Measurements from ENCODE around the gene ACSM6. TPM values are rescaled to one million over a fixed set of nuclear protein-coding genes. Genes with fewer than 3 reads are reported as not detected.
"Not testable (repeated sequence)": the region's sequence is repeated elsewhere in the genome, so short reads cannot be mapped to it uniquely, and the experiment has no call there.

The ACSM6 gene
- total RNA-seq, 1 donor from 2014 or later = not detected

DNA sequence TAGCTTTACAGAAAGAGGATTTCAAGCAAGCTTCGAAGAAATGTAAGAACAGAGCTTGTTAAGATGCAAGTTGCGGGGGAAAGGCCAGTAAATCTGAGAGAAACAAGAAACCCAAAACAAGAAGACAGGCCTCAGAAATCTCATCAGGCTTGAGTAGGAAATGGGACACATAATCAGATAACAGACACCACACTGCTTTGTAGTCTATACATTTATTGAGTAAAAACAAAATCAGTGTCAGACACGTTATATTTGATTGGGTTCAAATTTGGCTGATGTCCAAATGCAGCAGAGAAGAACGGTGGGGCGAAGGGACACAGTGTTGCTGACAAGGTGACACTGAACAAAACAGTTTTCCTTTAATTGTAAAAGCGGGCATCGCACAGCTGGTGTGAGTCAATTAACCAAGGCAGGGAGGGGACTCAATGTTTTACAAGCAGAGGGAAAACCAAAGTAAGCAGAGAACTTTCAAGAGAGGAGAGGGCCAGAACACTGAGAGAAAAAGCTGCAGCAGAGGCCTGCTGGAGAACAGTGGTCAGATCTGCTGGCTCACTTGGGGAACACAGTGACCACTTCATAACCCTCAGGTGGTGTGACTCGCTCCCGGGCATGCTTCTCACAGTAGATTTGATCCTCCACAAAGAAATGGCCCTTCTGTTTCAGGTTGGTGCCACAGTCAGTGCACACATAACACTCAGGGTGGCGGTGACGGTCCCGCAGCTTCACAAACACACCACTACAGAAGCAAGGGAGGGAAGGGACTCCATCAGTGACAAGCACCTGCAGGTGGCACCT is 43.5 kb downstream of the ACSM6 start:
- no peak for DNase-seq (ENCODE audit: low read depth)
- TF ChIP-seq, protein P1, sequence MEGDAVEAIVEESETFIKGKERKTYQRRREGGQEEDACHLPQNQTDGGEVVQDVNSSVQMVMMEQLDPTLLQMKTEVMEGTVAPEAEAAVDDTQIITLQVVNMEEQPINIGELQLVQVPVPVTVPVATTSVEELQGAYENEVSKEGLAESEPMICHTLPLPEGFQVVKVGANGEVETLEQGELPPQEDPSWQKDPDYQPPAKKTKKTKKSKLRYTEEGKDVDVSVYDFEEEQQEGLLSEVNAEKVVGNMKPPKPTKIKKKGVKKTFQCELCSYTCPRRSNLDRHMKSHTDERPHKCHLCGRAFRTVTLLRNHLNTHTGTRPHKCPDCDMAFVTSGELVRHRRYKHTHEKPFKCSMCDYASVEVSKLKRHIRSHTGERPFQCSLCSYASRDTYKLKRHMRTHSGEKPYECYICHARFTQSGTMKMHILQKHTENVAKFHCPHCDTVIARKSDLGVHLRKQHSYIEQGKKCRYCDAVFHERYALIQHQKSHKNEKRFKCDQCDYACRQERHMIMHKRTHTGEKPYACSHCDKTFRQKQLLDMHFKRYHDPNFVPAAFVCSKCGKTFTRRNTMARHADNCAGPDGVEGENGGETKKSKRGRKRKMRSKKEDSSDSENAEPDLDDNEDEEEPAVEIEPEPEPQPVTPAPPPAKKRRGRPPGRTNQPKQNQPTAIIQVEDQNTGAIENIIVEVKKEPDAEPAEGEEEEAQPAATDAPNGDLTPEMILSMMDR (conservative IDR thresholded peaks at IDR 0.05; ENCODE audit: low read depth, low read length) = no peak

DNA sequence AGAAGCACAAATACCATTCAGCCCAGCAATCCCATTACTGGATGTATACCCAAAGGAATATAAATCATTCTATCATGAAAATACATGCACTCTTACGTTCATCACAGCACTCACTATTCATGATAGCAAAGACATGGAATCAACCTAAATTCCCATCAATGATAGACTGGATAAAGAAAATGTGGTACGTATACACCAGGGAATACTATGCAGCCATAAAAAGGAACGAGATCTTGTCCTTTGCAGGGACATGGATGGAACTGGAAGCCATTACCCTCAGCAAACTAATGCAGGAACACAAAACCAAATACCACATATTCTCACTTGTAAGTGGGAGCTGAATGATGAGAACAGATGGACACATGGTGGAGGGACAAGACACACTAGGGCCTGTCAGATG is 46.1 kb downstream of the ACSM6 start:
- not testable (repeated sequence) for H3K4me3 ChIP-seq (ENCODE audit: low read depth, low read length); DNase-seq (ENCODE audit: low read depth)

More for the DNA sequence above, 43.5 kb downstream of the ACSM6 start:
- H3K4me3 ChIP-seq (ENCODE audit: low read depth, low read length) = no peak overlapping the region

DNA sequence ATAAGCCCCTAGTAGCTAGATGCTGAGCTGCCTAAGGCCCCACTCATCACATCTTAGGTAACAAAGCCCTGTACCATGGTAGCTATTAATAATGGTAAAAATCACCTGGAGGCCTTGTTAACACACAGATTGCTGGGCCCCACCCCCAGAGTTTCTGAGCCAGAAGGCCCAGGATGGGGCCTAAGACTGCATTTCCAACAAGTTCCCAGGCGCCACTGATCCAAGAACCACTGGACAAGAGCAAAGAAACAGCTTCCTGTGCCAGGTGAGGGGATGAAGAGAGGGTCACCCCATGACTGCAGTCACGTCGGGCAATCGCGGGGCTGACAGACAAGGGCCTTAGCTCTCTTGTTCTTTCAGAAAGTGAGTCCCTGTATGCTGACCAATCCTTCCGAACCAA is 46.8 kb downstream of the ACSM6 start:
- TF ChIP-seq, protein P1 (conservative IDR thresholded peaks at IDR 0.05; ENCODE audit: low read depth, low read length) = no peak
- H3K4me3 ChIP-seq (ENCODE audit: low read depth, low read length) = no peak overlapping the region
- DNase-seq (ENCODE audit: low read depth) = no peak

DNA sequence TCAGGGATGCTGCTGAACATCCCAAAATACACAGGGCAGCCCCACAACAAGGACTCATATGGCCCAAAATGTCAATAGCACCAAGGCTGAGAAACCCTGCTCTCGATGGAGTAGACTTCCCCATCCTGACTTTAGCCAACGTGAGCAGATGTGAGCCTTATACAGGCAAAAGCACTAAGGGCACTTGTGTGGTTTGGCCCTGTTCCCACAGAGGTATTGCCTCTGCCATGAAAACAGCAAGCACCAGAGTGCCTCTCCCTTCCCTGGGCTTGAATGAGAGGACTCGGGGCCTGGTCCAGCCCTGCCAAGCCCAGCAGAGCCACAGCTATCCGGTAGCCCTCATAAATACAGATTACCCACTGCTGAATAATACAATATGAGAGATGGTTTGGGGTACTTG is 47.5 kb downstream of the ACSM6 start:
- TF ChIP-seq, protein P1 (conservative IDR thresholded peaks at IDR 0.05; ENCODE audit: low read depth, low read length) = no peak
- no peak overlapping the region for H3K4me3 ChIP-seq (ENCODE audit: low read depth, low read length)
- DNase-seq (ENCODE audit: low read depth) = no peak

DNA sequence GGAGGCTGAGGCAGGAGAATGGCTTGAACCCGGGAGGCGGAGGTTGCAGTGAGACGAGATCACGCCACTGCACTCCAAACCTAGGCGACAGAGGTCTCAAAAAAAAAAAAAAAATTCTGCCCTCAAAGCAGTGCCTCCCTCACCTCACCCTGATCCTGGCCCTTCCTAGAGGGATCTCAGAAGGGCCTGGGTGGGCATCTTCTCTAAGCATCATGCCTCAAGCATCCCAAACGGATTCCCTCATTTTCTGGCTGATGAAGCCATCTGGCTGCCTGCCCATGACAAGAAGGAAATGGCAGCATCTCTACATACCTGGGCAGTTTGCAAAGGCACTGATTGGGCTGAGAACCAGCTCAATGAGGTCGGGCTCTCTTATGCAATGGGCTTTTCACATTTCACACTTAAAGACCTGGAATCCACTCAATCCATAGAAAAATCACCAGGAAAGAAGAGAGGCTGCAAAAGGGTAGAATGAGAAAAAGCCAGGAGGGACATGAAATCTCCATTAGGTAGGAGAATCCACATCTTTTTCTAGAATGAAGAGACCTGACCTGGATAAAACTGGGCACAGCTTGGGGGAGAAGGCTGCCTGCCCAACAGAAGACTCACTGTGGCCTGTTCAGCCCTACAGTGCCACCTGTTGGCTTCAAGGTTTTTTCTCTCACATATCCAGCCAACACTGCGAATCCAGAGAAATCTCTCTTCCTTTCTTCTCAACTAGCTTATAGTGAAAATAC is 48.7 kb downstream of the ACSM6 start:
- TF ChIP-seq, protein P1 (conservative IDR thresholded peaks at IDR 0.05; ENCODE audit: low read depth, low read length) = peak; percentile 86
- H3K4me3 ChIP-seq (ENCODE audit: low read depth, low read length) = no peak overlapping the region
- DNase-seq (ENCODE audit: low read depth) = no peak

DNA sequence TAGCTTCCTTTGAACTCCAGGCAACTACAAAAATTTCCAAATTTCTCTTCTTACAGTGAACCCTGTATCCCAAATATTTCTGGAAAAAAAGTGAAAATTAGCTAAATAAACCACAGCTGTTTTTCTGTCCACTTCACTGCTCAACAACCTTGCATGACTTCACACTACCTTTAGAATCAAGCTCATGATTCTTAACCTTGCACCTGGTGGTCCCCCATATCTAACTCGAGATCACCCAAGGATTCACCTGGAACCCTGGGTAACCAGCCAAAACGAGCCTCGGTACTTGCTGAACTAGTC is 49.2 kb downstream of the ACSM6 start:
- TF ChIP-seq, protein P1 (conservative IDR thresholded peaks at IDR 0.05; ENCODE audit: low read depth, low read length) = no peak
- no peak for DNase-seq (ENCODE audit: low read depth)
- no peak overlapping the region for H3K4me3 ChIP-seq (ENCODE audit: low read depth, low read length)

DNA sequence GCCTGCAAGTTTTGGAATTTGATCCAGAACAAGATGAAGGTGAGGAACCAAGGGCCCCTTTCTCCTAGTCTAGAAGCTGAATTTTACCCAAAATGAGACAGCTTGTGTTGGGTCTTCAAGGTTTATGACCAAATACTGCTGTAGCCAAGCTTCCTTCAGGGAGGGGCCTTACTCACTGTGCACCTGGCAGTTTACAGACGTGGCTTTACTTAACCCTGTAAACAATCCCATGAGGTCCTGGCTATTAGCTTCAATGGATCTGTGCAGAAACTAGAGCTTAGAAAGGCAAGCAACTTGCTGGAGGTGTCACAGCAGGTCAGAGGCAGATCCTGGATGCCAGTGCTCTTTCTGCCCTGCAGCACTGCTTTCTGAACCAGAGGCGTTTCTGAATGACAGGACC is 50.1 kb downstream of the ACSM6 start:
- H3K4me3 ChIP-seq (ENCODE audit: low read depth, low read length) = no peak overlapping the region
- DNase-seq (ENCODE audit: low read depth) = no peak
- TF ChIP-seq, protein P1 (conservative IDR thresholded peaks at IDR 0.05; ENCODE audit: low read depth, low read length) = no peak

Measured in epithelial cell of proximal tubule (primary cell).